ENCODE data around the gene TTC21A. TPM values are rescaled to one million over a fixed set of nuclear protein-coding genes. Genes with fewer than 3 reads are reported as not detected.
A peak's percentile ranks its signal among the peaks of the same experiment; 100 is the strongest.

TTC21A gene
- total RNA-seq, 2 experiments from 2014 or later: 1.7 to 1.8 TPM

DNA sequence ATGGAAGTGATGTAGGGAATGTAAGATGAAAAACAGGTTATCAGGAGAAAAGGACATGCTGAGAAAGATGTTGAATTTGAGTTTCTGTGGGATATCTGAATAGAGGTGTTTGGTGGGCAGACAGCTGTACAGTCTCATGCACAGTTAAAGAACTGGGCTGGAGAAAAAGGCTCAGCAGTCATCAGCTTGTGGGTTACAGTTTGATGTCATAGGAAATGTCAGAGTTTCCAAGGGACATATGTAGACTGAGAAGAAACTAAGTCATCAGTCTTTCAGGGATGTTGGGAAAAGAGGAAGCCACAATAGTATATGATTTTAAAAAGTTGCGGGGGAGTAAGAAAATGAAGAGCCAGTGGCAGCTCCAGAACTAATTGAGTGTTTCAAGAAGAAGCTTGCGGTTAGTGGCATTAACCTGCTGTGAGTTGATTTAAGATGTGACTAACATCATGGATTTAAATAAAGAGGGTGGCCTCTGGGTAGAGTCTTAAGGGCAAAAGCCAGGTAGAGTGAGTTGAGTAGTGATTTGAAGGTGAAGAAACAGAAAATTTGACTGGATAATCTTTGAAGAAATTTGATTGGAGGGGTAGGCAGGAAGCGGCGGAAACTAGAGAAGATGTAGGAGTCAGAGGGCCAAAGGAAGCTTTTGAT, 24.7 kb upstream of the TTC21A start:
- Mint-ChIP-seq H3K4me1 (ENCODE audit: low read depth) (peaks cover 20% of the 10 kb centered on the region), H3K36me3 (peaks cover 34% of the 10 kb centered on the region), H3K4me3 (no peak overlapping the region), H3K9me3 (no peaks in the 10 kb centered on the region), H3K27me3 (no peaks in the 10 kb centered on the region), H3K27ac (peak overlapping the region; percentile 80)
- ChIA-PET CTCF (interaction anchor here (1.0 to 1.1 kb wide), 3 partner anchors 23 to 210 kb away, joined by 3 to 4 read pairs (median 3); no protein-coding TSS in a partner anchor), POLR2A (interaction anchor here (0.8 to 0.9 kb wide), 3 partner anchors 10 to 242 kb away, joined by 3 read pairs; no protein-coding TSS in a partner anchor)
- intact Hi-C loops (cut with micrococcal nuclease): loop anchor here (2.0 kb wide), 1 partner anchor 18 kb away; no protein-coding TSS in a partner anchor
- DNase-seq: no peak

DNA sequence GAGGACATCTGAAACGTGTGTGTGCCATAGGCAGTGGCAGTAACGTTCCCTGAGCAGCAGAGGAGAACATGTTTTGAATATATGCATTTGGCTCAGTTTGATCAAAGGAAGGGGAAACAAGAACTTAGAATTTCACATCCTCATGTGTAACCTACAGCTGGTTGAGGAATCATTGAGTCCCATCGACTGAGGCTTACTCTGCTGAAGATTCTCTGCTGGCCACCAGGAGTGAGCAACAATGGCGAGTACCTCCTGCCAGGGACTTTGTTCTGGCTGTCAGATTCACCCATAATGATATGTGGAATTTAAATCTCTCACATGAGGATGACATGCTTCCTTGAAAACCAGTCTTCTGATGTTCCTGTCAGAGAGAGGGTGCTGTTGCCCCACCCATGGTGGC, 21.3 kb upstream of the TTC21A start:
- Mint-ChIP-seq H3K27me3 (no peaks in the 10 kb centered on the region), H3K4me3 (no peak overlapping the region), H3K4me1 (ENCODE audit: low read depth) (peaks cover 17% of the 10 kb centered on the region), H3K27ac (no peak overlapping the region), H3K9me3 (no peaks in the 10 kb centered on the region), H3K36me3 (peaks cover 40% of the 10 kb centered on the region)
- POLR2A ChIA-PET: interaction anchor here (1.0 kb wide), 1 partner anchor 21 kb away, joined by 3 read pairs; no protein-coding TSS in a partner anchor
- intact Hi-C loops (cut with micrococcal nuclease): no loop called here
- DNase-seq: no peak
- CTCF ChIA-PET: interaction anchor here (1.2 to 1.9 kb wide), 4 partner anchors 86 to 205 kb away, joined by 3 to 6 read pairs (median 5); no protein-coding TSS in a partner anchor

DNA sequence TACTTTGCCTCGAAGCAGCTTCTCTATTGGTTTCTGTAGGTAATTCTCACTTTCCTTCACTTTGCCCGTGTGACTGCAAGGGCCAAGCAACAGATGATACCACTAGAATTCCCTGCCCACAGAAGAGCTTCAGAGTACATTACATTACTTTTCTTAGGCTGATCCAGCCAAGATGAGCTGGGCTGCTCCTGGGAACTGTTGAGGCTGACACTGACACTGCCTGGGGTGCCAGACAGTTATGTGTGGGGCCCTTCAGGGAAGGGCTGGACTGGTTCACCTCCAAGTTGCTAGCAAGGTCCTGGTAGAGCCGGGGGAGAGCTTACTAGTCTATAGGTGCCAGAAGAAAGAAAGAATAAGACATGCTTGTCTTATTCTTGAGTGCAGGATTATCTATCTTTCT, 19.0 kb upstream of the TTC21A start:
- Mint-ChIP-seq H3K27ac (peak overlapping the region; percentile 1), H3K9me3 (no peaks in the 10 kb centered on the region), H3K4me1 (ENCODE audit: low read depth) (peaks cover 1% of the 10 kb centered on the region), H3K4me3 (no peak overlapping the region), H3K36me3 (peaks cover 31% of the 10 kb centered on the region), H3K27me3 (no peaks in the 10 kb centered on the region)
- POLR2A ChIA-PET: no interaction called here
- CTCF ChIA-PET: interaction anchor here (0.9 to 2.8 kb wide), 5 partner anchors 8 to 567 kb away, joined by 3 to 14 read pairs (median 3); no protein-coding TSS in a partner anchor
- no peak for DNase-seq
- intact Hi-C loops (cut with micrococcal nuclease): no loop called here

DNA sequence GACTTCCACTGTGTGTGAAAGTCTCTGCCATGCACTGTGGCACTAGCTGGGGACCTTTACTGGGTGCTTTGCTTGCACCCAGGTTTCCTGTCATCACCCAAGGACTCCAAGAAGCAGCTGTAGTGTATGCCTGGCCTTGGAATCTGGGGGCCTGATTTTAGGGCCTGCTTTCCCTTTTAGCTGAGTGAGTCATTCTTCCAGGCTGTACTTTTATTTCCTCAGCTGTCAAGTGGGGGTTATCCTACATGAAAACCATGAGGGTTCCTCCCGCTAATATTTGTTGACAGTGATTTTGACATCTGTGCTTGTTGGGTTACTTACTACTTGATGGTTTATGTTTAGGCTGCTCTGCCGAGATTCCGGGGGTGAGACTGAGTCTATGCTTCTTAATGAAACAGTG, 18.6 kb upstream of the TTC21A start:
- H3K4me3 Mint-ChIP-seq: no peak overlapping the region

DNA sequence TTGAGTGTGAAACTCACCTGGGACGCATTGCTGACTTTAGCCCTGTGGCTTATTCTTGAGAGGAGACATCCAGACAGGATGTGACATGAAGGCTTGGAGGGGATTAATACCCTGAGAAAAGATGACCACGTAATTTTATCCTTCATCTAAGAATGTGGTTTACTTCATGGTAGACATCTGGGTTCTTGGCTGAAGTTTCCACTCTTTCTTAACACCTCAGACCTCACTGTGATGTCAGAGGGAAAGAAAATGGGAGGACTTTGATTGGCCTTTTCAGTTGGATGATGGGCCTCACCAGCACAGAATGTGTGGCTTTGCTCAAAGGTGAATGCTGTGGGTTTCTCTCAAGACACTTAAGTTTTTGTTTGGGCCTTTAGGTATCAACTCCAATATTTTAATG, 16.6 kb upstream of the TTC21A start:
- H3K27me3 Mint-ChIP-seq: no peaks in the 10 kb centered on the region
- ChIA-PET POLR2A (no interaction called here), CTCF (interaction anchor here (0.9 kb wide), 1 partner anchor 197 kb away, joined by 3 read pairs; no protein-coding TSS in a partner anchor)
- no peak overlapping the region for H3K27ac Mint-ChIP-seq
- H3K4me1 Mint-ChIP-seq (ENCODE audit: low read depth): no peaks in the 10 kb centered on the region
- intact Hi-C loops (cut with micrococcal nuclease): no loop called here
- no peak overlapping the region for H3K4me3 Mint-ChIP-seq
- H3K9me3 Mint-ChIP-seq: no peaks in the 10 kb centered on the region
- peaks cover 38% of the 10 kb centered on the region for H3K36me3 Mint-ChIP-seq
- no peak for DNase-seq

More for the DNA sequence above, 18.6 kb upstream of the TTC21A start:
- Mint-ChIP-seq H3K9me3 (no peaks in the 10 kb centered on the region), H3K27me3 (no peaks in the 10 kb centered on the region), H3K4me1 (ENCODE audit: low read depth) (no peaks in the 10 kb centered on the region), H3K36me3 (peaks cover 31% of the 10 kb centered on the region), H3K27ac (no peak overlapping the region)
- ChIA-PET POLR2A (no interaction called here), CTCF (interaction anchor here (0.9 to 2.8 kb wide), 5 partner anchors 8 to 567 kb away, joined by 3 to 14 read pairs (median 3); no protein-coding TSS in a partner anchor)
- DNase-seq: no peak
- intact Hi-C loops (cut with micrococcal nuclease): no loop called here

DNA sequence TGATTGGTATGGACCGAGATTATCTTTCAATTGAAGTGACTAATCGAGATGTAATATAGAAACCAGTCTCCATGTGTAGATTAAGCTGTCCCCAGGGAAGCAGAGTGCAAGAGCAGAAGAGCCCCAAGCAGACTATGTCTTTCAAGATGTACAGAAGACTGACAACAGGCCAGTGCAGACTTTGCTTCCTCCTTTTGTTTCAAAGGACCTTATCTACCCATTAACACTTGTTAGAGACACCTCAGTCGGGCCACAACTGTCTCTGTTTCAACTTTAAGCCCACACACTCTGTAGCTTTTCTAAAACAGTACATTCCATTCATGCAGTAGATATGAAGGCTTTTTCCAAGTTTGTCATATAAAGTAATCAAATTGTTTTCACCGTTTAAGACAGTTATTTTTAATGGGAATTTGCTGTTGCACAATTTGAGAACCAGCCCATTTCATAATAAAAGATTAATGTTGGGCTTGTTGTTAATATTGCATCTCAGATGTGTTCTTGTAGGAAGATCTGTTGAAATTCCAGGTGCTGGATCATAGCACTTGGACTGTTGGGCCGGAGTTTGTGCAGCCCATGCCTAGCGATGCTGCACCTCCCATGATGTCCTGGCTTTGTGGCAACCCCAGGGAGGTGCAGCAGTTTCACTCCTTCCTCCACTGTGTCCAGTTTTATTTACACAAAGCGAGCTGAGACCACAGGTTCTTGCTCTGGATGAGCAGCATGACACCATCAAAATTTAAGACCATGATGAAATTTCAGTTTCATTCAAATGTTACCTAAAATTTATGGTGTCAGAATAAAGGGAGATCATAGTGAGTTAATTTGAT, 12.4 kb upstream of the TTC21A start:
- H3K4me3 Mint-ChIP-seq: no peak overlapping the region
- H3K36me3 Mint-ChIP-seq: peaks cover 20% of the 10 kb centered on the region
- H3K27ac Mint-ChIP-seq: no peak overlapping the region
- no peaks in the 10 kb centered on the region for H3K9me3 Mint-ChIP-seq
- POLR2A ChIA-PET: interaction anchor here (1.2 kb wide), 1 partner anchor 11 kb away, joined by 3 read pairs; no protein-coding TSS in a partner anchor
- DNase-seq: no peak
- no peaks in the 10 kb centered on the region for H3K27me3 Mint-ChIP-seq
- intact Hi-C loops (cut with micrococcal nuclease): no loop called here
- H3K4me1 Mint-ChIP-seq (ENCODE audit: low read depth): no peaks in the 10 kb centered on the region
- CTCF ChIA-PET: interaction anchor here (2.1 kb wide), 1 partner anchor 193 kb away, joined by 7 read pairs; no protein-coding TSS in a partner anchor

DNA sequence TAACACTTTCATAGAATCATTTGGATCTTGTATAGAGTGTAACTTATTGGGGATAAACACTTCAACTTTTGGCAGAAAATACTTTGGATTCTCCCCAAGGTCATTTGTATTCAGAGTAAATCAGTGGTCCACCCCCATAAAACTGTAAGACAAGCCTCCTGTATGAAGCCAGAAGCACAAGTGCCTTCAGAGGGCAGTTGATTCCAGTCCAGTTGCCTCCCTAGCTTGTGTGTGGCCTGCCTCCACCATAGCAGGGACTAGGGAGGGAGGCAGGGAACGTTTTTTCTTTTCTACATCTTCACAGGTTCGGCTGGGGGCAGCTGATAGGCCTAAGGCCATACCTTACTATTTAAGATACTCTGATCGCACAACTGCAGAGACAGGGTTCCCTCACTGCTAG, 11.7 kb upstream of the TTC21A start:
- H3K27ac Mint-ChIP-seq: no peak overlapping the region
- ChIA-PET CTCF (no interaction called here), POLR2A (no interaction called here)
- H3K27me3 Mint-ChIP-seq: no peaks in the 10 kb centered on the region
- H3K4me3 Mint-ChIP-seq: no peak overlapping the region
- no peak for DNase-seq
- intact Hi-C loops (cut with micrococcal nuclease): no loop called here
- H3K4me1 Mint-ChIP-seq (ENCODE audit: low read depth): no peaks in the 10 kb centered on the region
- peaks cover 20% of the 10 kb centered on the region for H3K36me3 Mint-ChIP-seq
- H3K9me3 Mint-ChIP-seq: no peaks in the 10 kb centered on the region

DNA sequence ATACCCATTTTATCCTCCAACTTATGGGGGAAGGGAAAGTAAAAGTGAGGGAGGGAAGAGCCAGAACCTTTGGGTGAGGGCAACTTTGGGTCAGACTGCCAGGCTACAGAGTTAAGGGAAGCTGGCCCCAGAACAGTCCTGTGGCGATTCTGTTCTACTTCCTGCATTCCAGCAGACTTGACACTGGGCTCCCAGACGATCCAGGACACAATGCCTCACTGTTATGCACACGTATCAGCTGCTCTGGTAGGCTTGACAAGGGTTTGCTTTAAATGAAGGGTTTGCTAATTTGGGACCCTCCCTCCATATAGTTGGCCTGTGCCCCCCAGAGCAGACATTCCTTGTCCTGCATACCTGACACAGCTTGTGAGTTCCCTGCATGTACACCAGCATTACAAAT, 10.7 kb upstream of the TTC21A start:
- no peaks in the 10 kb centered on the region for H3K27me3 Mint-ChIP-seq
- H3K36me3 Mint-ChIP-seq: peaks cover 20% of the 10 kb centered on the region
- H3K4me3 Mint-ChIP-seq: no peak overlapping the region
- intact Hi-C loops (cut with micrococcal nuclease): no loop called here
- POLR2A ChIA-PET: no interaction called here
- DNase-seq: no peak
- H3K27ac Mint-ChIP-seq: no peak overlapping the region
- H3K9me3 Mint-ChIP-seq: no peaks in the 10 kb centered on the region
- H3K4me1 Mint-ChIP-seq (ENCODE audit: low read depth): no peaks in the 10 kb centered on the region
- CTCF ChIA-PET: interaction anchor here (2.3 kb wide), 1 partner anchor 192 kb away, joined by 11 read pairs; no protein-coding TSS in a partner anchor

DNA sequence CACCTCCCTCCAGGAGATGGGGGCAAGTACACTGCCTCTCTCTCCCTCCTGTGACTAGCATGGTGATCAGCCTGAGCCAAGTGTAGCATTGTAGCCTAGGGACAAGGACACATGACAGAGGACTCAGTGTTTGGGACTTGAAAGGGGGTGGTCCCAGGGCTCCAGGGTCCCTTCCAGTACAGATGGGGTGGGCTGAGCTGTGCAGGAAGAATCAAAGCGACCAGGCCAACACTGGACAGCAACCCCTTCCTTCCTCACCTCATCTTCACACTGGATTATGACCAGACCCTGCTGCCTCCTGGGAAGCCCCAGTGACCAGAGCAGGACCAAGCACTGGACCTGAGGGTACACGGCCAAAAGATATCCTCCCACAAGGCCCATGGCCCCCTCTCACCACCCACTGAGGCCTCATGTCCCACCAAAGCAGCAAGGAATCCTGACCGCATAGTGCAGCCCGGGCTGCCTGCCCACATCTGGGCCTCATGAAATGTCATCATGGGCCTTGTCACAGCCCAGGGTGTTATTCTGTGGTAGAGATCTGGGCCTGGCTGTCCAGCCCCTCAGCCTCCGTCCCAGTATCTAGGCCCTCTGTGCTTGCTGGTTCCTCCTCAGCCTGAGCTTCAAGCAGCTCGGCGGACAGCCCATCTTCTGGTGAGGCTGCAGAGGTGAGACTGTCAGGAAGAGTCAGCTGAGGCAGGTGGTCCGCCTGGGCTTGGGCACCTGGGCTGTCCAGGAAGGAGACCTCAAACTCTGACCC, 9.6 kb upstream of the TTC21A start:
- H3K4me1 Mint-ChIP-seq (ENCODE audit: low read depth): peaks cover 2% of the 10 kb centered on the region
- CTCF ChIA-PET: interaction anchor here (2.3 kb wide), 1 partner anchor 190 kb away, joined by 11 read pairs; no protein-coding TSS in a partner anchor
- POLR2A ChIA-PET: no interaction called here
- no peak for DNase-seq
- peaks cover 16% of the 10 kb centered on the region for H3K36me3 Mint-ChIP-seq
- H3K27ac Mint-ChIP-seq: peak overlapping the region; percentile 30
- H3K9me3 Mint-ChIP-seq: no peaks in the 10 kb centered on the region
- intact Hi-C loops (cut with micrococcal nuclease): no loop called here
- H3K27me3 Mint-ChIP-seq: no peaks in the 10 kb centered on the region
- H3K4me3 Mint-ChIP-seq: no peak overlapping the region

DNA sequence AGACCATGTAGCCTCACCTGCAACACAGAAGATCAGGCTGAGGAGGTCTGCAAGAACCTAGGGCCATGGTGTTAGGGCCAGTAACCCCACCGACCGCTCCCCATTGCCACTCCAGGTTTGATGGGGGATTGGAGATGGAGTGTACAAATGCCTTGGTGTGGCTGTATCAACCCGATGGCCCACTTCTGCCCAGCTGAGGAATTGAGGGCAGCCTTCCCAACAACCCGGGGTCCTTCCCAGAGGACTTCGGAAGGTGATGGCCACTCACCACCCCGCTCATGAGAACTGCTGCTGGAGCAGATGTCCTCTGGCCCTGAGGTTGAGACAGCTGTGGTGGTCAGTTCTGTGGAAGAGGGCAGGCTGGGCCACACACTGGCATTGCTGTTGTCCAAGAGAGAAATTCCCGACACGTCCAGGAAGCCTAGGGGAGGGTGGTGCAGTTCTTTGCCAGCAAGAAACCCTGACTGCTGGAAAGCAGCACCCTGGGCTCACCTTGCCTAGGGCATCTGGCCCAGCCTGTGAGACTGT, 8.9 kb upstream of the TTC21A start:
- H3K4me1 Mint-ChIP-seq (ENCODE audit: low read depth): peaks cover 7% of the 10 kb centered on the region
- H3K27ac Mint-ChIP-seq: no peak overlapping the region
- DNase-seq: no peak
- POLR2A ChIA-PET: no interaction called here
- H3K27me3 Mint-ChIP-seq: no peaks in the 10 kb centered on the region
- H3K4me3 Mint-ChIP-seq: no peak overlapping the region
- intact Hi-C loops (cut with micrococcal nuclease): no loop called here
- CTCF ChIA-PET: interaction anchor here (2.3 kb wide), 1 partner anchor 190 kb away, joined by 11 read pairs; no protein-coding TSS in a partner anchor
- no peaks in the 10 kb centered on the region for H3K9me3 Mint-ChIP-seq
- H3K36me3 Mint-ChIP-seq: peaks cover 16% of the 10 kb centered on the region

DNA sequence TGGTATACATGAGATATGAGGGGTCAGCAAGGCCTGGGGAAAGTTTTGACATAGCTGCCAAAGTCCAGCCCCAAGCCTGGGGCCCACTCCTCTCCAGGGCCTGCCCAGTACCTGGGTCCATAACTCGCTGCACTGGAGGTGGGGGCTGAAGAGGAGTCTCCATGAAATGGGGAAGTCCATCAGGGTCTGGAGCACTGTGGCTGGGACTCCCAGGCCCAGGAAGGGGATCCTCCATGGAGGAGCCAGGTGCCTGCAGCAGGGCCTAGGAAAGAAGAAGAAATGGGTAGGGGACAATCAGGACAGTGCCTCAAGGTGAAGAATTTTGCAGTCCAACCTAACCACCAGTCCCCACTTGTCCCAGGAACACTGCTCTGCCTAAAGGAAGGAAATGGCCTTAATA, 8.2 kb upstream of the TTC21A start:
- peaks cover 9% of the 10 kb centered on the region for H3K4me1 Mint-ChIP-seq (ENCODE audit: low read depth)

More for the DNA sequence above, 8.2 kb upstream of the TTC21A start:
- no peak for DNase-seq
- H3K36me3 Mint-ChIP-seq: peaks cover 11% of the 10 kb centered on the region
- no peak overlapping the region for H3K4me3 Mint-ChIP-seq
- ChIA-PET CTCF (no interaction called here), POLR2A (no interaction called here)
- H3K27ac Mint-ChIP-seq: no peak overlapping the region
- no peaks in the 10 kb centered on the region for H3K9me3 Mint-ChIP-seq
- H3K27me3 Mint-ChIP-seq: no peaks in the 10 kb centered on the region
- intact Hi-C loops (cut with micrococcal nuclease): no loop called here

All from activated CD4-positive, alpha-beta memory T cell treated with anti-CD3 and anti-CD28 coated beads for 36 hours (primary cell).